K562 (cell line): ENCODE measurements around the gene DNAJC12. TPM values are rescaled to one million over a fixed set of nuclear protein-coding genes. Genes with fewer than 3 reads are reported as not detected.

ENCODE experiments used
- ATAC-seq: fragments of 200-7000 bp; cut with Tn5 transposase; 3 replicates; pipeline ENCODE4 v1.9.1; 2020; ENCODE audit warnings: moderate library complexity
- BruUV-seq: library from RNA; stranded (reverse); fragments of 400-500 nt; replicated peaks from 2 replicates; lab custom pipeline; 2021; lab: Mats Ljungman, UMichigan
- CTCF ChIA-PET: fragments of 300-600 bp; formaldehyde crosslinking; extraction: SDS; loops from one replicate; lab custom pipeline; 2021; ENCODE audit warnings: low intra/inter-chr PET ratio; lab: Yijun Ruan, JAX
- POLR2A ChIA-PET: fragments of 300-600, 350-650 bp; sonication (Branson Sonifier 250); formaldehyde crosslinking; extraction: SDS; loops from one replicate; lab custom pipeline; 2021; ENCODE audit warnings: antibody characterized with exemption, inconsistent platforms; lab: Yijun Ruan, JAX
- DNase-seq, 4 experiments: peaks; one replicate each; pipeline versions ENCODE4 v3.0.0 to v3.0.0-alpha.2; 2011 to 2018; ENCODE audit warnings: low spot score in 3 of 4, mixed read lengths in 3 of 4; ENCODE audit errors: extremely low read depth in 1 of 4
- FAIRE-seq: peaks from 2 replicates; lab custom pipeline; 2011; peaks lifted over from hg19 to GRCh38; lab: Jason Lieb, UNC
- H2AFZ ChIP-seq: 2 replicates; pipeline ENCODE4 v1.6.0; 2011; ENCODE audit warnings: low read depth, low read length, control low read depth, inconsistent platforms
- H3K27ac ChIP-seq: fragments of 200-600 bp; 3 replicates; pipeline ENCODE4 v1.8.0; 2011; ENCODE audit warnings: low read depth, mild to moderate bottlenecking, control low read depth, inconsistent platforms, low read length, moderate library complexity, mixed read lengths; ENCODE audit errors: extremely low read depth
- H3K27me3 ChIP-seq, 2 experiments: fragments of 300-600 bp in 1 of 2; 2 replicates in 1 of 2; 3 replicates in 1 of 2; pipeline versions ENCODE4 v1.6.0 to v1.8.0; 2011; ENCODE audit warnings: inconsistent platforms in 2 of 2, low read length in 2 of 2, mild to moderate bottlenecking in 1 of 2, mixed read lengths in 1 of 2, moderate library complexity in 1 of 2; ENCODE audit not compliant: control insufficient read depth in 2 of 2, insufficient read depth in 2 of 2
- H3K36me3 ChIP-seq: fragments of 300-600 bp; 3 replicates; pipeline ENCODE4 v1.8.0; 2011; ENCODE audit warnings: mild to moderate bottlenecking, low read length, inconsistent platforms; ENCODE audit not compliant: control insufficient read depth, insufficient read depth
- H3K4me1 ChIP-seq, 2 experiments: fragments of 200-600 bp in 1 of 2; replicated peaks in 1 of 2; 2 replicates in 1 of 2; 3 replicates in 1 of 2; pipeline versions ENCODE4 v1.5.1 to v1.8.0; 2011; ENCODE audit warnings: inconsistent platforms in 2 of 2, low read length in 2 of 2, mild to moderate bottlenecking in 1 of 2, mixed read lengths in 1 of 2, moderate library complexity in 1 of 2; ENCODE audit not compliant: control insufficient read depth in 2 of 2, insufficient read depth in 2 of 2
- H3K4me2 ChIP-seq: 2 replicates; pipeline ENCODE4 v1.6.1; 2011; ENCODE audit warnings: low read length, control low read depth, inconsistent platforms, mixed read lengths; ENCODE audit not compliant: insufficient read depth
- H3K4me3 ChIP-seq: fragments of 200-600 bp; sonication (generic), shearing (Covaris generic); 2 replicates; pipeline ENCODE4 v1.5.1; 2016; ENCODE audit warnings: control low read depth, inconsistent platforms
- H3K79me2 ChIP-seq: fragments of 200-600 bp; 3 replicates; pipeline ENCODE4 v1.8.0; 2011; ENCODE audit warnings: low read length, inconsistent platforms; ENCODE audit not compliant: control insufficient read depth, insufficient read depth
- H3K9ac ChIP-seq, 2 experiments: 2 replicates each; pipeline versions ENCODE4 v1.6.0 to v1.6.1; 2011; ENCODE audit warnings: low read depth in 2 of 2, low read length in 2 of 2, control low read depth in 1 of 2, inconsistent platforms in 1 of 2, mild to moderate bottlenecking in 1 of 2, mixed read lengths in 1 of 2; ENCODE audit not compliant: insufficient read depth in 1 of 2
- H3K9me1 ChIP-seq: one replicate; pipeline ENCODE4 v1.6.0; 2011; ENCODE audit warnings: inconsistent platforms, mild to moderate bottlenecking, low read length, moderate library complexity; ENCODE audit not compliant: control insufficient read depth, insufficient read depth
- H3K9me3 ChIP-seq: replicated peaks from 2 replicates; pipeline ENCODE4 v1.5.1; 2011; ENCODE audit warnings: low read depth, low read length, inconsistent platforms; ENCODE audit not compliant: control insufficient read depth, insufficient read depth
- H4K20me1 ChIP-seq: replicated peaks from 2 replicates; pipeline ENCODE4 v1.6.1; 2011; ENCODE audit warnings: low read length, inconsistent platforms, mixed read lengths; ENCODE audit not compliant: control insufficient read depth, insufficient read depth
- HMG20B ChIP-seq: fragments of 250-450 bp; sonication (Bioruptor Pico); IDR thresholded peaks from 2 replicates; pipeline ENCODE4 v1.5.0; 2021; ENCODE audit warnings: mild to moderate bottlenecking
- JUN ChIP-seq, 2 experiments: sonication (generic) in 1 of 2; formaldehyde crosslinking in 1 of 2; IDR thresholded peaks; 2 replicates each; pipeline versions ENCODE4 v1.6.1 to v1.8.0; 2012 to 2022; ENCODE audit warnings: borderline replicate concordance in 2 of 2, mild to moderate bottlenecking in 2 of 2, improper control_type of control experiment in 1 of 2, low read depth in 1 of 2, low read length in 1 of 2, missing genetic modification reagents in 1 of 2
- KDM1A ChIP-seq, 2 experiments: fragments of 450-650 bp; IDR thresholded peaks; 2 replicates each; pipeline ENCODE4 v1.6.1; 2016; ENCODE audit warnings: mild to moderate bottlenecking in 2 of 2
- MYBL2 ChIP-seq, 2 experiments: fragments of 450-650 bp in 1 of 2; sonication (generic) in 1 of 2; formaldehyde crosslinking in 1 of 2; IDR thresholded peaks; 2 replicates each; pipeline versions ENCODE4 v1.6.1 to v1.8.1; 2017 to 2022; ENCODE audit warnings: borderline replicate concordance in 1 of 2, inconsistent platforms in 1 of 2, low read depth in 1 of 2, mild to moderate bottlenecking in 1 of 2, missing genetic modification reagents in 1 of 2, moderate library complexity in 1 of 2
- NFIX ChIP-seq: fragments of 250-450 bp; sonication (Bioruptor Pico); IDR thresholded peaks from 2 replicates; pipeline ENCODE4 v1.4.0; 2020; ENCODE audit warnings: low read depth, mild to moderate bottlenecking, moderate library complexity
- SRSF9 ChIP-seq: fragments of 200-400 bp; formaldehyde crosslinking; IDR thresholded peaks from 2 replicates; pipeline ENCODE4 v1.6.1; 2017; ENCODE audit warnings: low read depth, low read length, borderline replicate concordance
- XRCC3 ChIP-seq: fragments of 450-650 bp; IDR thresholded peaks from 2 replicates; pipeline ENCODE4 v1.6.1; 2017; ENCODE audit warnings: mild to moderate bottlenecking, moderate library complexity
- ZNF217 ChIP-seq: sonication (generic); formaldehyde crosslinking; IDR thresholded peaks from 2 replicates; pipeline ENCODE4 v1.8.0; 2022; ENCODE audit warnings: mild to moderate bottlenecking, missing genetic modification reagents
- ZNF347 ChIP-seq: fragments of 450-650 bp; formaldehyde crosslinking; IDR thresholded peaks from 2 replicates; pipeline ENCODE4 v1.4.0; 2020; ENCODE audit warnings: low read depth, mild to moderate bottlenecking, moderate library complexity
- ZNF764 ChIP-seq: fragments of 250-450 bp; sonication (Bioruptor Pico); IDR thresholded peaks from 2 replicates; pipeline ENCODE4 v1.4.0; 2020; ENCODE audit warnings: low read depth, mild to moderate bottlenecking, moderate library complexity
- WGBS: fragments of 100-300 bp; shearing (Covaris generic); methylation state at CpG from one replicate; pipeline ENCODE4 v1.1.6; 2016; ENCODE audit warnings: low coverage, mixed read lengths; ENCODE audit not compliant: insufficient coverage; ENCODE audit errors: missing lambda C conversion rate; 5-methylcytosine and 5-hydroxymethylcytosine counted together
- in situ Hi-C: fragments of 300-500 bp; cut with MboI; formaldehyde crosslinking; loops from 4 replicates; pipeline ENCODE4 v1.15.0; 2018; ENCODE audit warnings: inconsistent platforms, mixed read lengths
- intact Hi-C: fragments of 100-400 bp; cut with micrococcal nuclease; formaldehyde crosslinking; loops from 2 replicates; pipeline ENCODE4 v1.14.2; 2022
- polyA plus RNA-seq, 8 experiments: library from polyadenylated mRNA; depleted of rRNA in 4 of 8; stranded (reverse) in 5 of 8; unstranded in 3 of 8; fragments of >200 nt; fragmentation: Nextera tagmentation in 2 of 8; fragmentation: Illumina TruSeq in 1 of 8; extraction: Ambion mirVana in 2 of 8; extraction: Trizol in 1 of 8; gene quantifications; 2 replicates each; pipeline versions ENCODE4 v1.2.1 to v1.2.3, GENCODE V29; 2011 to 2014; ENCODE audit warnings: inconsistent platforms in 1 of 8, missing spikeins in 1 of 8
- total RNA-seq, 7 experiments: library from RNA; depleted of rRNA in 6 of 7; stranded (reverse); fragments of >200 nt in 6 of 7; fragmentation: Illumina TruSeq in 2 of 7; extraction: Trizol in 2 of 7; gene quantifications; 2 replicates each; pipeline versions ENCODE4 v1.2.1 to v1.2.3, GENCODE V29; 2011 to 2021; ENCODE audit warnings: low replicate concordance in 1 of 7
- TF ChIP-seq, protein P1 (sequence below): sonication (generic); IDR thresholded peaks from 2 replicates; pipeline ENCODE4 v1.6.1; 2016

The DNAJC12 gene
- total and polyA plus RNA-seq, 9 of the 15 experiments (the other 6 are each of a cell fraction or from before 2014, with no cell fraction given) = 7.4 to 95.9 (median 68.5) TPM

DNA sequence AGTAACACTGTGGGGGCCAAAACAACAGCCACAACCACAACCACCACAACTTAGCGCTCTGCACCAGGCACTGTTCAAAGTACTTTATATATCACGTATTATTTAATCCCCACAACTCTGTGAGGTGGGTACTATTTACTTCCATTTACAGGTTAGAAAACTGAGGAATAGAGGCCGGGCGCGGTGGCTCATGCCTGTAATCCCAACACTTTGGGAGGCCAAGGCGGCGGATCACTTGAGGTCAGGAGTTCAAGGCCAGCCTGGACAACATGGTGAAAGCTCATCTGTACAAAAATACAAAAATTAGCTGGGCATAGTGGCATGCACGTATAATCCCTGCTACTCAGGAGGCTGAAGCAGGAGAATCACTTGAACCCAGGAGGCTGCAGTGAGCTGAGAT, 3.6 kb downstream of the DNAJC12 start:
- 86% methylated on average over 7 of the region's 8 CpGs for WGBS
- Histone ChIP-seq H4K20me1 (no peaks in the 10 kb centered on the region), H2AFZ (no peak overlapping the region), H3K4me2 (no peak overlapping the region), H3K9me1 (no peaks in the 10 kb centered on the region), H3K79me2 (peaks cover 52% of the 10 kb centered on the region), H3K4me3 (no peak overlapping the region), H3K27me3 (no peaks in the 10 kb centered on the region), H3K9me3 (no peaks in the 10 kb centered on the region), H3K36me3 (no peaks in the 10 kb centered on the region; the same call in 2 of the 3 replicates), H3K27ac (no peak overlapping the region), H3K4me1 (no peaks in the 10 kb centered on the region; a peak in 1 of 5 replicates), H3K9ac (no peak overlapping the region)
- TF ChIP-seq KDM1A (IDR thresholded peaks at IDR 0.05) (no peak), XRCC3 (no peak), NFIX (no peak), JUN (IDR thresholded peaks at IDR 0.05; ENCODE audit: borderline replicate concordance, low read depth, low read length) (no peak), JUN (CRISPR knock-in tag; IDR thresholded peaks at IDR 0.05; ENCODE audit: borderline replicate concordance) (no peak), HMG20B (CRISPR knock-in tag) (no peak), MYBL2 (IDR thresholded peaks at IDR 0.05; ENCODE audit: low read depth) (no peak), MYBL2 (CRISPR knock-in tag; IDR thresholded peaks at IDR 0.05; ENCODE audit: borderline replicate concordance) (no peak), ZNF764 (no peak), SRSF9 (no peak), ZNF347 (no peak), ZNF217 (no peak)
- TF ChIP-seq, protein P1, sequence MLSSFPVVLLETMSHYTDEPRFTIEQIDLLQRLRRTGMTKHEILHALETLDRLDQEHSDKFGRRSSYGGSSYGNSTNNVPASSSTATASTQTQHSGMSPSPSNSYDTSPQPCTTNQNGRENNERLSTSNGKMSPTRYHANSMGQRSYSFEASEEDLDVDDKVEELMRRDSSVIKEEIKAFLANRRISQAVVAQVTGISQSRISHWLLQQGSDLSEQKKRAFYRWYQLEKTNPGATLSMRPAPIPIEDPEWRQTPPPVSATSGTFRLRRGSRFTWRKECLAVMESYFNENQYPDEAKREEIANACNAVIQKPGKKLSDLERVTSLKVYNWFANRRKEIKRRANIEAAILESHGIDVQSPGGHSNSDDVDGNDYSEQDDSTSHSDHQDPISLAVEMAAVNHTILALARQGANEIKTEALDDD = no peak
- in situ Hi-C loops = no loop called here
- CTCF ChIA-PET = no interaction called here
- intact Hi-C loops = no loop called here
- DNase-seq (no peak), ATAC-seq (no peak), FAIRE-seq (no peak)
- POLR2A ChIA-PET = no interaction called here
- BruUV-seq = no TSS peak
